Activated naive CD8-positive, alpha-beta T cell (primary cell): ENCODE results near the gene COL18A1.
A peak's percentile ranks its signal among the peaks of the same experiment; 100 is the strongest.
"Not testable (repeated sequence)": the region's sequence is repeated elsewhere in the genome, so short reads cannot be mapped to it uniquely, and the experiment has no call there.

Source experiments
- H3K27ac Mint-ChIP-seq: one replicate; pipeline ENCODE4 v1.8.0; 2021; ENCODE audit warnings: mixed read lengths
- H3K27me3 Mint-ChIP-seq: one replicate; pipeline ENCODE4 v1.8.0; 2021; ENCODE audit warnings: mixed read lengths
- H3K36me3 Mint-ChIP-seq: one replicate; pipeline ENCODE4 v1.8.0; 2021; ENCODE audit warnings: mixed read lengths
- H3K4me1 Mint-ChIP-seq: one replicate; pipeline ENCODE4 v1.8.0; 2021; ENCODE audit warnings: low read depth, mixed read lengths
- H3K4me3 Mint-ChIP-seq: one replicate; pipeline ENCODE4 v1.8.0; 2021; ENCODE audit warnings: mild to moderate bottlenecking, mixed read lengths
- H3K9me3 Mint-ChIP-seq: one replicate; pipeline ENCODE4 v1.8.0; 2021; ENCODE audit warnings: low read depth, mixed read lengths

Gene COL18A1

GRCh38 chr21:45430521-45431501 lies 25.8 kb downstream of the COL18A1 start:
- Mint-ChIP-seq H3K36me3 (no peaks in the 10 kb centered on the region), H3K4me1 (peaks cover 4% of the 10 kb centered on the region), H3K27ac (no peak overlapping the region), H3K9me3 (no peaks in the 10 kb centered on the region), H3K4me3 (no peak overlapping the region), H3K27me3 (no peaks in the 10 kb centered on the region)

DNA sequence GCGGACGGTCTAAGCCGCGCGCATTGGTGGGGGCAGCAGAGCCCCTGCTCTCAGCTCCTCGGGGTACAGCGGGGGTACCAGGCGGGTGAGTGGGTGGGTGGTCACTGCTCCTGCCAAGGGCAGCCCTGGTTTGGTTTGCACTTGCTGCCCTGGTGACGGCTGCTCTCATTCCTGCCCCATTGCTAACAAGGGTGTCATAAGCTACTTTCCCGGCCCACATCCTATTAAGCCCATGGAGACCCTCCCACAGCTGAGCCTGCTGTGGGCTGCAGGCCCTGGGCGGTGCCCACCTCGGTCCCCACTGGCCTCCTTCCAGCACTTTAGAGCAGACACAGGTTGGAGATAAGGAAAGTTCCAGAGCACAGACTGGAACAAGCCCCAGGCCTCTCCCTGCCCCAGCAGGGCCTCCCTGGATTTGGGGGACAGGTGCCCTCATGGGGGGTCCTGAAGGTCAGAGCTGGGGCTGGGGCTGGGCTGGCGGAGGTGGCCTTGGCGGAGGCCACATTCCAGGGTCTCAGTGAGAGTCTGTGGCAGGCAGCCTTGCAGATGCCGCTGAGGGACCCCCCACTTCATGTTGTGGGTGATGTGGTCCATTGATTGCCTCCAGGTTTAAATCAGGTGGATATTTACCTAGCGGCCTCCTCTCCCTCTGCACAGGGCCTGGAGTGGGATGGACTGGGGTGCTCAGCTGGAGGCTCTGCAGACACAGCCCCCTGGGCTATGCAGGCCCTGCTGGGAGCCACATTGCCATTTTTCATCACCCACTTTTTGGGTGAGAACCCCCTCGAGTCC lies 27.0 kb downstream of the COL18A1 start:
- Mint-ChIP-seq H3K4me1 (peaks cover 9% of the 10 kb centered on the region), H3K27me3 (no peaks in the 10 kb centered on the region), H3K9me3 (no peaks in the 10 kb centered on the region), H3K36me3 (no peaks in the 10 kb centered on the region), H3K4me3 (no peak overlapping the region), H3K27ac (no peak overlapping the region)

DNA sequence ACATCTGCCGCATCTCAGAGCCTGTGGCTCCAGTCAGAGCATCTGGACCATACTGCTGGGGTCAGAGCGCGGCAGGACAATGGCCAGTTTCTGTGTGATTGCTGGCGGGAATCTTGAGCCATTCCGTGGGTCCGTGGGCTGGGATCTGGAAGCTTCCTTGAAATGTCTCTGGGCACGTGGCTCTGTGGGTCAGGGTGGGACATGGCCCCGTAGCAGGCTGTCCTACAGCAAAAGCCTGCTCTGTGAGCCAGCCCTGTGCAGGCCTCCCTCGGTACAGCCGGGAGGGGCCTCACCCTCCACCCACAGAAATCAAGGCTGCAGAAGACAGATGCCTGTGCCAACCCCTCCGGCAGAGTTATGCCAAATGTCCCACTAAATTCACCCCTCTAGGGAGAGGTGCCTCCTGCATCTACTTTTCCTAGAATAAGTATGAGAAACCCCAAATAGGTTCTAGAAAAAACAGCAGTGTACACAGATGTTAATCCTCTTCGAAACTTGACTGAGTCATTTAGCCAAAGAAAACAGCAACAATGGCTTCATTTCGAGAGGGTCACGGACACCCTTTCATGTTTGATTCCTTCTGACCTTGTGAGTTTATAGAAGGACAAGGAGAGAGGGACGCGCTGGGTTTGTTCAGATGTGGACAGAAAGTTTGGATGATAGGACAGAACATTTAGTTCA lies 27.8 kb downstream of the COL18A1 start:
- Mint-ChIP-seq H3K36me3 (no peaks in the 10 kb centered on the region), H3K27ac (no peak overlapping the region), H3K4me3 (no peak overlapping the region), H3K4me1 (peaks cover 9% of the 10 kb centered on the region), H3K27me3 (no peaks in the 10 kb centered on the region), H3K9me3 (no peaks in the 10 kb centered on the region)

GRCh38 chr21:45433301-45433700 lies 28.3 kb downstream of the COL18A1 start:
- H3K36me3 Mint-ChIP-seq: no peaks in the 10 kb centered on the region
- H3K4me1 Mint-ChIP-seq: peaks cover 9% of the 10 kb centered on the region
- H3K9me3 Mint-ChIP-seq: no peaks in the 10 kb centered on the region
- H3K4me3 Mint-ChIP-seq: no peak overlapping the region
- no peak overlapping the region for H3K27ac Mint-ChIP-seq
- H3K27me3 Mint-ChIP-seq: no peaks in the 10 kb centered on the region

- Mint-ChIP-seq H3K9me3 (no peaks in the 10 kb centered on the region), H3K4me1 (peaks cover 11% of the 10 kb centered on the region), H3K4me3 (no peak overlapping the region), H3K36me3 (no peaks in the 10 kb centered on the region), H3K27ac (no peak overlapping the region), H3K27me3 (no peaks in the 10 kb centered on the region)
Measured at GRCh38 chr21:45433911-45434644, 29.1 kb downstream of the COL18A1 start.

GRCh38 chr21:45434645-45435217 lies 29.8 kb downstream of the COL18A1 start:
- Mint-ChIP-seq H3K4me3 (no peak overlapping the region), H3K9me3 (no peaks in the 10 kb centered on the region), H3K27me3 (no peaks in the 10 kb centered on the region), H3K27ac (no peak overlapping the region), H3K36me3 (no peaks in the 10 kb centered on the region), H3K4me1 (peaks cover 15% of the 10 kb centered on the region)

- no peaks in the 10 kb centered on the region for H3K27me3 Mint-ChIP-seq
- H3K9me3 Mint-ChIP-seq: no peaks in the 10 kb centered on the region
- no peak overlapping the region for H3K4me3 Mint-ChIP-seq
- H3K4me1 Mint-ChIP-seq: peaks cover 15% of the 10 kb centered on the region
- no peak overlapping the region for H3K27ac Mint-ChIP-seq
- no peaks in the 10 kb centered on the region for H3K36me3 Mint-ChIP-seq
Measured at GRCh38 chr21:45435405-45435981, 30.5 kb downstream of the COL18A1 start.

DNA sequence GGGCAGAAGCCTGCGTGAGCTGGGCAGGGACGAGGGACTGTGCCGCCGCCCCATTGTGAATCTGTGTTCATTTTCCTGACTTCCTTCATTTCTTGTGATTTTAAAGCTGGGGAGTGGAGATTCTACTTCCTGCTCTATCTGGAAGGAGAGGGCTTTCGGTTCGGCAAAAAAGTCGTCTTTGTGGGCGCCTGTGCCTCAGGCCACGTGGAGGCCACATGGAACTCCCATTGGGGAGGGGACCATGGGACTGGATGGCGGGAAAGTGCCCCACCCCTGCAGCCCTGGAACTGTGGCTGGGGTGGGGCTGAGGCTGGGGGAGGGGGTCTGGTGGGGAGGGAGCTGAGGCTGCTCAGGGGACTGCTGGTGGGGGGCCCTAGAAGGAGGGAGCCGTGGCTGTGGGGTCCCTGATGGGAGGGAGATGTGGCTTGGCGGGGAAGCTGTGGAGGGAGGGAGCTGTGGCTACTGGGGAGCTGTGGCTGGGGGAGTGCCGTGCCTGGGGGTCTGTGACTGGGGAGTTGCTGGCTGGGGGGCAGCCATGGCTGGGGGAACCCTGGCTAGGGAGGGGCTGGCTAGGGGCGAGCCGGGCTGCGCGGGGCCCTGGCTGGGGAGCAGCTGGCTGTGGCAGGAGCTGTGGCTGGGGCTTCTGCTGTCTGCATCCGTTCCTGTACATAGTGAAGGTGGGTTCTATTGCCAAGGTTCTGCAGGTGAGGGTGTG lies 31.5 kb downstream of the COL18A1 start:
- H3K27ac Mint-ChIP-seq: no peak overlapping the region
- H3K36me3 Mint-ChIP-seq: no peaks in the 10 kb centered on the region
- H3K27me3 Mint-ChIP-seq: no peaks in the 10 kb centered on the region
- H3K9me3 Mint-ChIP-seq: no peaks in the 10 kb centered on the region
- no peak overlapping the region for H3K4me3 Mint-ChIP-seq
- peaks cover 15% of the 10 kb centered on the region for H3K4me1 Mint-ChIP-seq

DNA sequence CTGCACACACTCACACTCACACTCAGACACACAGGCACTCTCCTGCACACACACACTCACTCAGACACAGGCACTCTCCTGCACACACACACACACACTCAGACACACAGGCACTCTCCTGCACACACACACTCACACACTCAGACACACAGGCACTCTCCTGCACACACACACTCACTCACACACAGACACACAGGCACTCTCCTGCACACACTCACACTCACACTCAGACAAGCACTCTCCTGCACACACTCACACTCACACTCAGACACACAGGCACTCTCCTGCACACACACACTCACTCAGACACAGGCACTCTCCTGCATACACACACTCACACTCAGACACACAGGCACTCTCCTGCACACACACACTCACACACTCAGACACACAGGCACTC lies 32.9 kb downstream of the COL18A1 start:
- H3K27ac Mint-ChIP-seq, H3K27me3 Mint-ChIP-seq, H3K9me3 Mint-ChIP-seq, H3K4me3 Mint-ChIP-seq, H3K36me3 Mint-ChIP-seq: not testable (repeated sequence)
- peaks cover 15% of the 10 kb centered on the region for H3K4me1 Mint-ChIP-seq

DNA sequence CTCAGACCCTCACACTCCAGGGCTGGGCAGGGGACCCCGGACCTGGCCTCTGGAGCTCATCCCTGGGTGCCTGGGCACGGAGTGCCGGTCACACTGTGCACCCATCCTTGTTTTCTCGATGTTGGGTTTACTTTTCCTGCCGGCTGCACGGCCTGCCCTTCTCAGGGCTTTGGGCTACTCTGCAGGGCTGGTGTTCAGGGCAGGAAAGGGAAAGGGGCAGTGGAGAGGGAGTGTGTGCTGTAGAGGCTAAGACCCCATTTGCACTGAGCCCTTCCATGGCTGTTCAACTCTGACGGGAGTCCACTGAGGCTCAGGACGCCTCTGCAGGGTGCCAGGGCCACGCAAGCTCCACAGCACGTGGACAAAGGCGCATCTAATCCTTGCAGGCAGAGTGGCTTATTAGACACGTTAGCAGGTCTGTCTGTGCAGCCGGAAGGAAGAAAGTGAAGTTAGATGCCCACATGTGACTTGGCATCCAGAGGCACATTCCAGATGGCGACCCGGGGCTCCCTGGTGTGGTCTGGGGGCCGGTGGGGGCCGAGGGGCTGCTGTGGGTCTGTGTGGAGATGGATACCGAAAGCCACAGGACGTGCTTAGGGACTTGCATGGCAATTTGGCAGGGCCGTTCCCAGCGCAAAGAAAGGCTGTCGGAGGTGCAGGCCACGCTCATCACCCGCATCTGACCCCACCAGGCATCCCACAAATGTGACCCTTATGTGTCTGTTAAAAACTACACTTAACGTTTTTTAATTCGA lies 33.6 kb downstream of the COL18A1 start:
- H3K9me3 Mint-ChIP-seq: no peaks in the 10 kb centered on the region

DNA sequence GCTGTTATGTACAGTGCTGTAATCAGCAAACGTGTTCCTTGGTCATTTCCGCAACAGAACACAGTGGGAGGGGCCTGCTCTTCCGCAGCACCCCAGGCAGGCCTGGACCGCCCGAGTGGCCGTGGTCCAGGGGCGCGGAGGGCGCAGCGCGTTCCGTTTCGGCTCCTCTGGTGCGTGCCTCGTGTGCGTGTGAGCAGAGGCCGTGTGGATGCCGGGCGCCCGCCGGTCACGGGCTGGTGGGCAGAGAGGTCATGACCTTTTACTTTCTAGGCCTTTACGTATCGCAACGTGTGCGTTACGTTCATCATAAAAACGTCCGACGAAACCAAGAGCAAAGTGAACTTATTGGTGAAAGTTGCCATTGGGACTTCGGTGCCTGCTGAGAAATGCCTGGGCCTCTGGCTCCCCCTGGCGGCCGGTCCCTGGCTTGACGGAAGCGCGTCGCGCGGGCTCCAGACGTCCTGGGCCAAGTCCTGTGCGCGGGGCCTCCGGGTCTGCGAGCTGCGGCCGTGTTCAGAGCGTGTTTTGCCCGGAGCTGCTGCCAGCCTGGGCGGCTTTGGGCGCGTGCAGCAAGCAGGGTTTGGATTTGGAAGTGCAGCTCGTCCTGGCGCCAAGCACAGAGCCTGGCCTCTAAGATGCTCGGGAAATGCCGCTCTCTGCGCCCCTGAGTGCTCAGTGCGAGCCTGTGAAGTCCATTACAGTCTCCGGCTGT lies 34.4 kb downstream of the COL18A1 start:
- H3K4me3 Mint-ChIP-seq: peak overlapping the region; percentile 69
- no peak overlapping the region for H3K27ac Mint-ChIP-seq
- no peaks in the 10 kb centered on the region for H3K9me3 Mint-ChIP-seq
- no peaks in the 10 kb centered on the region for H3K36me3 Mint-ChIP-seq
- H3K4me1 Mint-ChIP-seq: peaks cover 16% of the 10 kb centered on the region
- H3K27me3 Mint-ChIP-seq: peaks cover 2% of the 10 kb centered on the region

More for the DNA sequence above, 33.6 kb downstream of the COL18A1 start:
- H3K36me3 Mint-ChIP-seq: no peaks in the 10 kb centered on the region
- no peak overlapping the region for H3K4me3 Mint-ChIP-seq
- H3K27ac Mint-ChIP-seq: no peak overlapping the region
- no peaks in the 10 kb centered on the region for H3K27me3 Mint-ChIP-seq
- H3K4me1 Mint-ChIP-seq: peaks cover 15% of the 10 kb centered on the region

GRCh38 chr21:45439901-45440461 lies 35.0 kb downstream of the COL18A1 start:
- H3K4me1 Mint-ChIP-seq: peaks cover 14% of the 10 kb centered on the region
- no peak overlapping the region for H3K4me3 Mint-ChIP-seq
- no peaks in the 10 kb centered on the region for H3K9me3 Mint-ChIP-seq
- H3K27me3 Mint-ChIP-seq: peaks cover 2% of the 10 kb centered on the region
- no peaks in the 10 kb centered on the region for H3K36me3 Mint-ChIP-seq
- H3K27ac Mint-ChIP-seq: no peak overlapping the region
